22Rv1 (cell line): ENCODE results near the gene PMP22.
"Not testable (repeated sequence)": the region's sequence is repeated elsewhere in the genome, so short reads cannot be mapped to it uniquely, and the experiment has no call there.

Experiments used
- H3K27ac ChIP-seq: fragments of 450-650 bp; 2 replicates; pipeline ENCODE4 v1.5.1; 2017
- CTCF ChIP-seq: fragments of 450-650 bp; IDR thresholded peaks from 2 replicates; pipeline ENCODE4 v1.5.1; 2017; ENCODE audit warnings: mild to moderate bottlenecking
- ZFX ChIP-seq: fragments of 450-650 bp; IDR thresholded peaks from 2 replicates; pipeline ENCODE4 v1.6.1; 2017; ENCODE audit warnings: antibody characterized with exemption, borderline replicate concordance

PMP22 gene

GRCh38 chr17:15232517-15232915, 32.6 kb downstream of the PMP22 start:
- no peak for TF ChIP-seq ZFX
- TF ChIP-seq CTCF, result no peak
- no peak overlapping the region for H3K27ac ChIP-seq

- H3K27ac ChIP-seq, result no peak overlapping the region
- TF ChIP-seq ZFX (no peak), CTCF (no peak)
Measured at GRCh38 chr17:15231851-15232516, 33.1 kb downstream of the PMP22 start.

- no peak overlapping the region for H3K27ac ChIP-seq
- no peak for TF ChIP-seq ZFX
- TF ChIP-seq CTCF, result no peak
Measured at GRCh38 chr17:15230866-15231265, 34.3 kb downstream of the PMP22 start.

GRCh38 chr17:15221827-15222226, 43.3 kb downstream of the PMP22 start:
- not testable (repeated sequence) for H3K27ac ChIP-seq

GRCh38 chr17:15220785-15221184, 44.3 kb downstream of the PMP22 start:
- no peak overlapping the region for H3K27ac ChIP-seq
- no peak for TF ChIP-seq CTCF
- TF ChIP-seq ZFX, result no peak

GRCh38 chr17:15216481-15216880, 48.6 kb downstream of the PMP22 start:
- no peak for TF ChIP-seq CTCF
- TF ChIP-seq ZFX, result no peak
- H3K27ac ChIP-seq, result no peak overlapping the region

GRCh38 chr17:15213381-15214087, 51.6 kb downstream of the PMP22 start:
- TF ChIP-seq CTCF (peak; percentile 52), ZFX (no peak)
- H3K27ac ChIP-seq, result no peak overlapping the region
